Lung microvascular endothelial cell (primary cell): ENCODE data around the gene GPR37. TPM values are rescaled to one million over a fixed set of nuclear protein-coding genes. Genes with fewer than 3 reads are reported as not detected.
A peak's percentile ranks its signal among the peaks of the same experiment; 100 is the strongest.

Experiments used
- DNase-seq, 2 donors: peaks; one replicate each; pipeline versions ENCODE4 v3.0.0 to v3.0.0-alpha.2; 2010; ENCODE audit warnings: low read depth in 2 of 2
- total RNA-seq: library from RNA; depleted of rRNA; stranded (reverse); fragments of >200 nt; gene quantifications from 2 replicates; pipeline ENCODE4 v1.2.1, GENCODE V29; 2014

The GPR37 gene, protein sequence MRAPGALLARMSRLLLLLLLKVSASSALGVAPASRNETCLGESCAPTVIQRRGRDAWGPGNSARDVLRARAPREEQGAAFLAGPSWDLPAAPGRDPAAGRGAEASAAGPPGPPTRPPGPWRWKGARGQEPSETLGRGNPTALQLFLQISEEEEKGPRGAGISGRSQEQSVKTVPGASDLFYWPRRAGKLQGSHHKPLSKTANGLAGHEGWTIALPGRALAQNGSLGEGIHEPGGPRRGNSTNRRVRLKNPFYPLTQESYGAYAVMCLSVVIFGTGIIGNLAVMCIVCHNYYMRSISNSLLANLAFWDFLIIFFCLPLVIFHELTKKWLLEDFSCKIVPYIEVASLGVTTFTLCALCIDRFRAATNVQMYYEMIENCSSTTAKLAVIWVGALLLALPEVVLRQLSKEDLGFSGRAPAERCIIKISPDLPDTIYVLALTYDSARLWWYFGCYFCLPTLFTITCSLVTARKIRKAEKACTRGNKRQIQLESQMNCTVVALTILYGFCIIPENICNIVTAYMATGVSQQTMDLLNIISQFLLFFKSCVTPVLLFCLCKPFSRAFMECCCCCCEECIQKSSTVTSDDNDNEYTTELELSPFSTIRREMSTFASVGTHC
- 0.20 and 0.87 TPM in 2 replicates for total RNA-seq

DNA sequence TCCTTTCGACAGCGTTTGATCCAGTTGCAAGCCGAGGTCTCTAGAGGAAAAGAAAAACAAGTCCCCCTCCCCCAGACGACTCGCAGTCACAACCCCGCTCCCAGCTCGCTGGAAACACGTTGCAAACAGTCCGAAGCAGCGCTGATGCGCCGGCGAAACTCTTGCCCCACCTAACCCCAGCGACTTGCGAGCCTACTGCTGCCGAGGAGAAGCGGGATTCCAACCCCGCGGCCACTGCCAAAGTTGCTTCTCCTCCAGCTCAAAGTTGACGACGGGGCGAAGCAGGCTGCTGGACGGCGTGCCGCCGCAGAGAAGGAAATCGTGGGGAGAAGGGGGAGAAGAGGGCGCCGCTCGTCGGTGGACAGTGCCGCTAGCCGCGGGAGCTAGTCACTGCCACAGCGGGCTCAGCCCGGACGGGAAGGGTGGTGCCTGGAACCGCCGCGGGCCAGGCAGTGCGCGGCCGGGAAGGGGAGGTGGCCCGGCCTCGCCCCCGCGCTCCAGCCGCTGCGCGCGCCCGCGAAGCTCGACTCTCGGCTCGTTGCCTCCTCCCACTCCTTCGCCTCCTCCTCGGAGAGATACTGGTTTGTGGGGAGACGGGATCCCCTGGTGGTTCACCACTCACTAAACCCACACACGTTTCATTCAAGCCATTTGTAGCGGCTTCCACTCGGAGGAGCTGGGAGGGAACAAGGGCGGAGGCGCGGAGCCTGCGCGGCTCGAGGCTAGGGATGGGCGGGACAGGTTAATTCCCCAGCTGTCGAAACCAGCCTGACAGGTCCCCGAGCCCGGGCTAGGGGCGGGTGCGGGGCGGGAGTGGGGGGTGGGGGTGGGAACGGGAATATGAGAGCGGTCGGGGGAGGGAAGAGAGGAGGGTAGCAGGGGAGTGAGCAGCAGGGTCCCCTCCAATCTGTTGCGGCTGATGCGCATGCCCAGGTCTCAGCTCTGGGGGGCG lies at the start of gene GPR37:
TSS of gene GPR37 (minus strand) at position 392 of the 952 bp plus-strand sequence. CDS start 816 bp downstream, outside the sequence.
- DNase-seq, result peak; percentile 65 to 79

DNA sequence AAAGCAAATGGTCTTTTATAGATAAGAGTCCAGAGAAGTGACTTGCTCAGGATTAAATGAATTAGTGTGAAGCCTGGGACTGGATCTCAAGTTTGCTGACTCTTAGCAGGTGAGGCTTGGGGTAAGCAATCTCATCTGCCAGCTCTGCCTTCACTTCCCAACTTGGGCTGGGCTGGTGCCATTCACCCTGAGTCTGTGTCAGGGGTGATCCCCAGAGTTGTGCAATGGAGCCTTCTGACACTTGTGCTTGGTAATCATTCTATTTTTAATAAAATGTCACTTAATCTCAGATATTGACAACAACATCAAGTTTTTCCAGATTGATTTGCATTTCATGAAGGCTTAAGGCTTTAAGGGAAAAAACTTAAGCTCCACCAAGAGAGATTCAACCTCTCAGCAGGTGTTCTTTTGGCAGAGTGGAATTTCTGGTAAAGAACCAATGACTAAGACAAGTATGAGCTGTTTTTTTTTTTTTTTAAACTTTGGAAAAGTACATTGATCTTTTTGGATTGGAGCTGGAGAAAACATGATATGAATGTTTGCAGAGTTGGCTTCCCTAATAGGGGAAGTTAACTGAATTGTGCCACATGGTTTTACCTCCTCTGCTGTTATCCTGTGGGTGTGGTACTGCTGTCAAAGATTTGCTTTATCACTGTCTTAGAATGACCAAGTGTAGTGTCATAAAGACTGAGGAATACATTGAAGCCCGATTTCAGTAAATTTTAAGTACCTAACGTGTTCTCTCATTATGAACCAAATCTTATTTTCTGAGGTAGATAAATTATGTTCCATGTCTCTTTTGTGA lies 48.6 kb upstream of the GPR37 start:
- DNase-seq, result no peak

DNA sequence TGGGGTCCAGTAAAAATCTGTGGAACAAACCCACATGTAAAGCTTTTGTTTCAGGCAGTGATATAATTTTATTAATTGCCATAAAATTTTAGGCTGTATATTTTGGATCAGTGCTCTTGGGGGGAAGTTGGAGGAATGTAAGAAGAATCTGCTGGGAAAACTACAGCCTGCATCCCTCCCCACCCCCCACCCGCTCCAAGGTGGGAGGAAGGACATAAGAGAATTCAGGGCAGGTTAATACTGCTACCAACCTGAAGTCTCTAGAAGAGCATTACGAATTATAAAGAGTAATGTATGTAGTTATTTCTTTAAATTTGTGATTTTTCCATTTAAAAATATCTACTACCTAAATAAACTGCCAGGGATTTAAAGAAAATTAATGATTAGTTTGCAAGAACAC lies 47.2 kb upstream of the GPR37 start:
- DNase-seq, result no peak

DNA sequence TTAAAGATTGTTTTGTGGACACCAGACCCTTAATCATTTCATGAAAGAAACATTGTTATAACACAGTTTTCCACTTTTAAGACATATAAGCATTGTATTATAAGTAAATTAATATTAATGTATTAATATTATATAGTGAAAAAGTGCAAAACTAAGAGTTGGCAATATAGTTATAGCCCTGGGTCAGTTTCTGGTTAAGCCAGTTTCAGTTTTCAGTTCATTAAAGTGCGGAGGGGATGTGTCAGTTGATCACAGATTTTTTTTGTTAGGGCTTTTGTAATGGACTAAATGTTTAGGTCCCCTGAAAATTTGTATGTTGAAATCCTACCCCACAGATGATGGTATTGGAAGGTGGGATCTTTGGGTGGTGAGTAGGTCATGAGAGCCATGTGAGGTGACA lies 45.7 kb upstream of the GPR37 start:
- DNase-seq, result no peak

DNA sequence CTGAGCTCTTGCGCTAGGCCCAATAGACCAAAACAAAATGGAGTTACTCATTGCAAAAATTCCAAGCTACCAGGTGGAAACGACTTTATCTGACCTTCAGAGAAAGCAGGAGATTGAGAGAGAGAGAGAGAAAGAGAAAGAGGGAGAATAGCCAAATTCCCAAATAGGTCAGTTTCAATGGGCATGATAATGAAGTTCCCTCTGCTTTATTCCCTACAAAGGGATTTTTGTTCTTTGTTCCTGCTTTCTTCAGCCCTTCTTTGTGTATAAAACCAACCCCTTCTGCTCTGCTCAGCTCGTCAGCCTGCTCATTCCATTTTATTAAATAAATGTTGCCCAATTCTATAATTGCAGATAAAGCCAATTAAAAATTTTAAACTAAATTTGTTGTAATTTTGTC lies 45.0 kb upstream of the GPR37 start:
- DNase-seq, result no peak

DNA sequence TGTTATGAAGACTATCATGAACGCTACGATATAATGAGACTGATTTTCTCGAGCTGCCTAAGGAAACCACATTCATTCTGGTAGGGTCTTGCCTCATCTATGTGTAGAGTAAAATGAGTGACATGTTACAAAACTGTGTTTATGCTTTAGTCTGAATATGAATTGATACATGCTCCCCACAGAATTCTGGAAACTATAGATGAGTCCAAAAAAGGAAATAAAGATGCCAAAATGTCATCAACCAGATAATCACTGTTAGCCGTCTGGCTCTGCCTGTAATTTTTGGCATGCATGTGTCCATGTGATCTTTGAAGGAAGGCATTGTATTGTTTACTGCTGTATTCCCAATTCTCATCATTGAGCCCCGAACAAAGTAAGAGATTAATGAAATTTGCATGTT lies 42.6 kb upstream of the GPR37 start:
- no peak for DNase-seq

DNA sequence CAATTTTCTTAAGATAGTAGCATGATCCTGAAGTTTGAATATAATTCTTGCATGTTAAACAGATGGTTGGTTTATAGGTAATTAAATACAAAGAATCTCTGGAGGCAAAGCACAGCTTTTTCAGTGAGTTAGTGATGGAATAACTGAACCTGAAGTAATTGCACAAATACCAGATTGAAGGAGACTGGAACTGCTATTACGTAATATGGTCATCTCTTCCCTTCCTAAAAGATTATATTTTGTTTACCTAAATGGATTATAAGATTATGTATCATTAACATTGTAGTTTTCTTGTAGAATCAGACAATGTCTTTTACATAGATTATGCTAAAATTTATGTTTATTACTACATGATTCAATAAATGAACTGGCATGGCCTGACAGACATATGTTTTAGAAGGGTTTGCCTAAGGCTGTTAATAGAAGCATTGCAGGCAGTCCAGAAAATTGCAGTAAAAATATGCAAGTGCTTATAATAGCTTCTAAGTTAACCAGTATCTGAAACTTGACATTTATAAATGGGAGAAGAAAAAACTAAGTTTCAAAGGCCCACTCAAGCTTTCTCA lies 35.8 kb upstream of the GPR37 start:
- no peak for DNase-seq

DNA sequence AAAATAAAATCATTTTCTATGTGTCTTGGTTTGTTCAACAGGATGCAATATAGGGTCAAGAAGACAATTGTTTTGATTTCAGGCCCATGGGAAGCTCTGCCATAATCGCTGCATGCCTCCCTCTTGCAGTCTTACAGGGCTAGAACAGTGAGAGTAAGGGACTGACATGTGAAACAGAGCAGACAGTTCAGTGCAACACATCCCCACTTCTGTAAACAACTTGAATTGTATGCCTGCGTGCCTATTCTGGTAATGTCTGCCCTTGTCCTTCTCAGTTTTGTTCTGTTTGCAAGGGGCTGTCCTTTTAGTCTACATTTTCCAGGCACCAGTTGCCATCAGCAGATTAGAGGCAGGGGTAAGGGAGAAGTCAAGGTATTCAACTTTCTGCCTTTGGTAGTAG lies 34.8 kb upstream of the GPR37 start:
- no peak for DNase-seq

DNA sequence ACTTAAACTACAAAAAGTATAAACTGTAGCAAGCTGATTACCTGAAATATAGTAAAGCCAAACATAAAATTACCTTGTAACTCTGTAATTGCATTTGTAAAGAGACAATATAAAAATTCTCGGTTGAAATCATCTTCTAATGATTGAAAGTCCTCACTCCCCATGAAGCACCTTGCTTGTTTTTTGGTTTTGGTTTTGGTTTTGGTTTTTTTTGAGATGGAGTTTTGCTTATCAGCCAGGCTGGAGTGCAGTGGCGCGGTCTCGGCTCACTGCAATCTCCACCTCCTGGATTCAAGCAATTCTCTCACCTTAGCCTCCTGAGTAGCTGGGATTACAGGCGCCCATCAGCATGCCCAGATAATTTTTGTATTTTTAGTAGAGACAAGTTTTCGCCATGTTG lies 33.9 kb upstream of the GPR37 start:
- no peak for DNase-seq

DNA sequence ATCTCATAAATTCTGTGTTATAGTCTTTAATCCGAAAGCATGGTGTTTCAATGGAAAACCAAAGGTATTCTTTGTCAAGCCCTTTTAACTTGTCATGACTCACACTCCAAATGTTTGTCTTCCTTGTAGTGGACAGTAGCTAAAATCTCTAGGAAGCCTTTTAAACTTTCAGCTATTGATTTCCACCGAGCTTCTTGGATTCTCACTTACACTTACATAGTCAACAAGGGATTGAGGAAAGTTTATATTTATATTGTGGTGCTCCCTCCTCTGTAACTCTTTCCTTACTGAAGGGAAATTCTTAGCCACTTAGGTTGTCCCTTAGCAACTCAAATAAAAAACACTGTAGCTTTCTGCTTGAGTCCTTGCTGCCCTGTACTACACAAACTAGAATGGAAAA lies 31.2 kb upstream of the GPR37 start:
- no peak for DNase-seq

DNA sequence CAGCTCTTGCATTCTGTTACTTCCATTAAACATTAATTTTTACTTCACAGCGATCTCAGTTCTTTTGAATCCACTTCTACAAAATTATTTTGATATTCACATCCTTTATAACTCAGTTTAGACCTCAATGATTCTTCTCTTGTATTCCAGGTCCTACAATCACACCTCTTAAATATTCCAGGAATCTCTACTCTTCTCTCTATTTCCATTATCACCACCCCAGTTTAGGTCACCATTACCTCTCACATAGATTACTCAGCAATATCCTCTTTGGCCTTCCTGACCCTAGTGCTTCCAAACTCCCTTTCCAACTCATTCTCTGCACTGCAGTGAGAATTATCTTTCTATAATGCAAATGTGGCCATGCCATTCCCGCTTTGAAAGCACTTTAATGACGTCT lies 27.1 kb upstream of the GPR37 start:
- no peak for DNase-seq

DNA sequence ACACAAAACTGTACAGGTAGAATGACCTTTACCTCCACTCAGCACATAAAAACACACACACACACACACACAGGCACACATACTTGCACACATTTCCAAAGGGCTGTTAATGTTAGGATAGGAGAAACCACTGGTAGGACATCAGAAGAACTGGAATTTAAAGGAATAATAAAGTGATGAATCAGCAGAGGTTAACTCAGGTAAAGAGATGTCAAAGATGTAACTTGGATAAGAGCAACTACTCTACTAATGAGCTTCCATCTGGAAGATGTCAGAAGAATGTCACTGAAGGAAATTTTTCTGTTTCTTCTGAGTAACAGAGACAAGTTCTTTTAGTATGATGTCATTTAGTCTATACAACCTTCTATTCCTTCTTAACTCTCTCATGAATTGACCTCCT lies 26.4 kb upstream of the GPR37 start:
- DNase-seq, result no peak

DNA sequence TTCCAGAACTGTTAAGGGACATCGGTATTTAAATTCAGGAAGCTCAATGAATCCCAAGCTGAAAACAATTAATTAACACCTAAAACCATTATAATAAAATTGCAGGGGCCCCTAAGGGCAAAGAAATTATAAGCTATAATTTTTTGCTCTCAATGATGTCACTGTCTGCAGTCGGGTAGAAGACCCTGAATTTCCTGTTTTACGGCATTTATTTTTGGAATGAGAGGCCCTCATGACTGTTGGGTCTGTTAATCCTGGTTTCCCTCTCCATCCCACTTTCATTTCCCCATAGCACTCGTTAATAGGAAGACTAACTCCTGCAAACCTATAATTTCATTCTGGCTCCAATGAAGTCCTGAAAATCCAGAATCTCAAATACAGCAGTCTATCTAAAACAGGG lies 25.8 kb upstream of the GPR37 start:
- no peak for DNase-seq

DNA sequence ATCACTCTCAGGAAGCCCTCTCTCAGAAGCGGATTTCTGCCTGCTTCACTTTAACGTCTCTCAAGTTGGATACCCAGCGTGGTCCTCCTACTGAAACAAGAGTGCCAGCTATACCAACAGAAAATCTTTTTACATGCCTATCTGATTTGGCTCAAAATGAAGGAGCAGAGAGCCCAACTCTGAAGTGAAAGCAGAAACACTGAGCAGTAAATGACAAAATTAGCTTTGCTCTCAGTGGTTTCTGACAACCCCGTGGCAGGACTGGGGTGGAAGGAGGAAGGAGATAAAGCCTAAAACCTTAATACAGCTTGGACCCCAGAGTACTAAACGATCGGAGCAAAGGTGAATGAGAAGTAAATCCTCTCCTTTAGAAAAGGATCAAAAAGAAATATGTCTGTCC lies 25.1 kb upstream of the GPR37 start:
- DNase-seq, result no peak

DNA sequence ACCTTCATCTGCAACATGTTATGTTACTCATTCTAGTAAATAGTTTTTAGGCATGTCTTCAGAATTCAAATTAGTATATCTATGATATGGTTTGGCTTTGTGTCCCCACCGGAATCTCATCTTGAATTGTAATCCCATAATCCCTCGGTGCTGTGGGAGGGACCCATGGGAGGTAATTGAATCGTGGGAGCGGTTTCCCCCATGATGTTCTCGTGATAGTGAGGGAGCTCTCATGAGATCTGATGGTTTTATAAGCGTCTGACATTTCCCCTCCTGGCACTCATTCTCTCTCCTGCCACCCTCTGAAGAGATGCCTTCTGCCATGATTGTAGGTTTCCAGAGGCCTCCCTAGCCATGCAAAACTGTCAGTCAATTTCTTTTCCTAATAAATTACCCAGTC lies 20.4 kb upstream of the GPR37 start:
- DNase-seq, result no peak

DNA sequence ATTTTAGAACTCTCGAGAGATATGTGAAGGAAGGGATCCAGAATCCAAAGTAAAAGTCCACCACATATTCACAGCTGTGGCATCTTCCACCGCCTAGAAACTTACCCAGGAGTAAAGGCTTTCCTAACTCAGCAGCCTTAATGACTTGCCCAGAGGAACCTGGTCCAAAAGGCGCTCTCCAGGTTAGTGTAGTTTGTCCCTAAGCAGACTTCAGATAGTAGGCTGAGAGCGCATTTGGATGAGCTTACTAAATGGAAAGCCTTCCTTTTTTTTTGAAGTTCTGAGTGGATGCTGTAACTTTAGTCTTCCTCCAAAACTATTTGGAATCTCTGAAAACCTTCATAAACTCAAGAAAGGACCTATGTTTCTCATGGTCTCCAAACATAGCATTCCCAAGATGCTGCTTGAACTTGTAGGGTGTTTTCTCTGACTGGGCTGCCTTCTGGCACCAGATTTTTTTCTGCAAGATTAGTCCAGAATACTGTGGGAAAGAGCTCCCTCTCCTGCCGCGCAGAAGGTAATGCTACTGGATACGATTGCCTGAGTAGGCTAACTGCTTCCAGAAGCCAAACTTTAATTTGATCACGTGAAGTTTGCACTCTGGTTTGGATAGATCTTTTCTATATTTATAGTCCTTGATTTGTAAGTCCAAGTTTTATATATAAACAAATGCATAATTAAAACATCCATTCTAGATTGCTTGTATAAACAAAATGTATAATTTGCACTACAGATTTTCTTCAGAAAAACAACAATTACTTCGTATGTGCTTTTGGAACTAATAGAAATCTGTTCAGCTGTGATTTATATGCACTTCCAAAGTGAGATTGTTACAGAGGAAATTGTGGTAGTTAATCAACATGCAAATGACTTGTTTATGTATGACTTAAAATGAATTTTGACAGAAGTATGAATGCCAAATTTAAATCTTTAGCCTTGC lies 19.6 kb upstream of the GPR37 start:
- peak; percentile 72 to 73 for DNase-seq

DNA sequence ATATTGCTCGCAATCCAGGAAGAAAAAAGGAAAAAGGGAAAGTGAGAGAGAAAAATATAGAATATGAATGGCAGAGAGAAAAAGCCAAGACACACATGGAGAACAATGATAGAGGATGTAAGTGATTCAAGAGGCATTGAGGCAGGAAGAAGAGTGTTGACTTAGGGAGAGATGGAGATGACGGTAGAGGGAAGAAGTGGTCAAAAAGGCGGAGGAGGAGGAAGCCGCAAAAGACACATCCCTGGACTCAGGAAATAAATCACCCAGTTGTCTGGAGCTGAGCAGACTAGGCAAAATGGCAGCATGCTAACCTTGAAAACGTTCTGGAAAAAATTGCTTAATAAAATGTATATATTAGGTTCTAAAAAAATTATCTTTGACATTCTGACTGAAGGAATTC lies 17.7 kb upstream of the GPR37 start:
- peak in 1 of 2 donors; percentile 77 for DNase-seq

DNA sequence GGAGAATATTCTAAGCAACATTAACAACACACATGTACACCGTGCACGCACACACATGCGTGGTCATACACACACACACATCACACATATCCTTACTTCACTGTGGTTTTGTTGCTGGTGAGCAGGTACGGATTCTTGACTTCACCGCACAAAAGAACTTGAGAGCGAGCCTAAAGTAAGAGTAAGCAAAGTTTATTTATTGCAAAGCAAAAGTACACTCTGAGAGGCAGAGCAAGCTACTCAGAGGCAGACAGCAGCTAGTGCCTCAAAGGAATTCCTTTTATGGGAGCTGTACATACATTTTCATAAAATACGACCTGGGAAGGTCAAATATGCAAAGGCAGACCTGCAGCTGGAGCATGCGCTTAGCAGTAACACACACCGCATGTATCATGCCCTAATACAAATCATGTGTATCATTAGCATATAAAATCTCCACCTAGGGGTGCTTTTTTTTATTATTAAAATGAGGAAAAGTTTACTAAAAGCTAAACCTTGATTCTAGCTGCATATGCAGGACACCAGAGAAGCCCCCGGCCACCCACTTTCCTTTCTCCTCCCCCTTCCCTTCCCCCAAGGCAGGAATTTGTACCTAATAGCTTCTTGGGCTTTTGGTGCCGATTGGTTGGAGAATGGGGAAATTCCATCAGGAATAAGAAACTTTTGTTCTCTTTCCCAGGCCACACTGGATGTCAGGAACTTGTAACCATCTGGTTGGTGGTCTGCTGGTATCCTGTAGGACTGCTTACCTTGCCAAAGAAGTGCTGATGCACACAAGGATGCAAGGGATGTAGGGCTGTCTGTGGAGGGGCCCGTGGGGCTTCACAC lies 16.5 kb upstream of the GPR37 start:
- no peak for DNase-seq

DNA sequence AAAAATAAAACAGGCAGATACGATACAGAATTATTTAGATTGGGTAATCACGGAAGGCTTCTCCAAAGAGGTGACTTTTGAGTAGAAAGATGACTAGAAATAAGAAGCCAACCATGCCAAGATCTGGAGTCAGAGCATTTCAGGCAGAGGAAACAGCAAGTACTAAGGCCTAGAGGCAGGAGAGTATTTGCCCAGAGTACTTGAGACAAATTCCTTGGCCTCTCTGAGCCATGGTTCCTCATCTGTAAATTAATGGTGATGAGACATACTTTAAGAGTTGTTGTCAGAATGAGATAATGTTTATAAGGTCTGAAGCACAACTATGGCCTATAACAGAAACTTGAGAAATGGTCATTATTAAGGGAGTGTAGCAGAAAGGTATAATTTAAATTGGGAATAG lies 15.8 kb upstream of the GPR37 start:
- no peak for DNase-seq
